ENCODE results near the gene TLCD3B. TPM values are rescaled to one million over a fixed set of nuclear protein-coding genes. Genes with fewer than 3 reads are reported as not detected.

TLCD3B gene
- total and polyA plus RNA-seq, 9 of the 15 experiments (the other 6 are each of a cell fraction or from before 2014, with no cell fraction given): 0.10 to 0.52 (median 0.23) TPM; not detected in 4

GRCh38 chr16:30046178-30046577 lies 15.1 kb upstream of the TLCD3B start:
- intact Hi-C loops (cut with micrococcal nuclease): loop anchor here (5.0 kb wide), 1 partner anchor 46 kb away; the partner anchor contains the start of gene TBX6
- no peak for DNase-seq (ENCODE audit: extremely low read depth in 1 of 4, low spot score in 3 of 4)
- POLR2A ChIA-PET: no interaction called here
- H3K36me3 ChIP-seq (ENCODE audit: control insufficient read depth, insufficient read depth, low read length): no peaks in the 10 kb centered on the region
- no peaks in the 10 kb centered on the region for H3K9me1 ChIP-seq (ENCODE audit: control insufficient read depth, insufficient read depth, low read length)
- H3K79me2 ChIP-seq (ENCODE audit: control insufficient read depth, insufficient read depth, low read length): no peaks in the 10 kb centered on the region
- FAIRE-seq: no peak
- no peak overlapping the region for H3K9ac ChIP-seq (ENCODE audit: insufficient read depth in 1 of 2, low read depth in 2 of 2, low read length in 2 of 2)
- H2AFZ ChIP-seq (ENCODE audit: low read depth, low read length): no peak overlapping the region
- ATAC-seq: peak; percentile 29; the same call in 1 of the 3 replicates
- H3K27ac ChIP-seq (ENCODE audit: extremely low read depth, low read depth, low read length): no peak overlapping the region
- WGBS (ENCODE audit: insufficient coverage, low coverage, missing lambda C conversion rate): 14% methylated on average over 5 of the region's 8 CpGs
- H3K4me3 ChIP-seq: no peak overlapping the region
- CTCF ChIA-PET (ENCODE audit: low intra/inter-chr PET ratio): no interaction called here
- no peaks in the 10 kb centered on the region for H3K9me3 ChIP-seq (replicated peaks; ENCODE audit: control insufficient read depth, insufficient read depth, low read depth, low read length)
- H3K4me1 ChIP-seq (replicated peaks in 1 of 2; ENCODE audit: control insufficient read depth in 2 of 2, insufficient read depth in 2 of 2, low read length in 2 of 2): peaks cover 0 to 5% of the 10 kb centered on the region in 2 experiments; a peak in 3 of 5 replicates
- BruUV-seq (replicated peaks): no TSS peak
- H3K4me2 ChIP-seq (ENCODE audit: insufficient read depth, low read length): no peak overlapping the region
- TF ChIP-seq EGR1 (conservative IDR thresholded peaks at IDR 0.05) (peak; percentile 57; the same call in 1 of the 2 replicates), KDM1A (IDR thresholded peaks at IDR 0.05) (no peak), NR1H2 (CRISPR knock-in tag; IDR thresholded peaks at IDR 0.05) (no peak)
- no peaks in the 10 kb centered on the region; a peak in 1 of 5 replicates for H3K27me3 ChIP-seq (ENCODE audit: control insufficient read depth in 2 of 2, insufficient read depth in 2 of 2, low read length in 2 of 2)
- H4K20me1 ChIP-seq (replicated peaks; ENCODE audit: control insufficient read depth, insufficient read depth, low read length): no peaks in the 10 kb centered on the region
- in situ Hi-C loops (cut with MboI): no loop called here

GRCh38 chr16:30041841-30042240 lies 10.8 kb upstream of the TLCD3B start:
- no TSS peak for BruUV-seq (replicated peaks)
- ChIA-PET CTCF (ENCODE audit: low intra/inter-chr PET ratio) (interaction anchor here (0.6 to 0.7 kb wide), 2 partner anchors 98 to 652 kb away, joined by 3 read pairs; no protein-coding TSS in a partner anchor), POLR2A (interaction anchor here (1.1 kb wide), 1 partner anchor 11 kb away, joined by 3 read pairs; a partner anchor contains a TSS)
- 0% methylated on average over 5 of the region's 5 CpGs for WGBS (ENCODE audit: insufficient coverage, low coverage, missing lambda C conversion rate)
- Histone ChIP-seq H3K9me3 (replicated peaks; ENCODE audit: control insufficient read depth, insufficient read depth, low read depth, low read length) (no peaks in the 10 kb centered on the region), H3K27ac (ENCODE audit: extremely low read depth, low read depth, low read length) (no peak overlapping the region), H3K27me3 (ENCODE audit: control insufficient read depth in 2 of 2, insufficient read depth in 2 of 2, low read length in 2 of 2) (peaks cover 0 to 8% of the 10 kb centered on the region in 2 experiments; a peak in 2 of 5 replicates), H3K4me2 (ENCODE audit: insufficient read depth, low read length) (no peak overlapping the region), H3K4me3 (no peak overlapping the region), H3K4me1 (replicated peaks in 1 of 2; ENCODE audit: control insufficient read depth in 2 of 2, insufficient read depth in 2 of 2, low read length in 2 of 2) (peaks cover 0 to 5% of the 10 kb centered on the region in 2 experiments; a peak in 3 of 5 replicates), H3K9ac (ENCODE audit: insufficient read depth in 1 of 2, low read depth in 2 of 2, low read length in 2 of 2) (no peak overlapping the region), H2AFZ (ENCODE audit: low read depth, low read length) (no peak overlapping the region), H3K79me2 (ENCODE audit: control insufficient read depth, insufficient read depth, low read length) (no peaks in the 10 kb centered on the region), H4K20me1 (replicated peaks; ENCODE audit: control insufficient read depth, insufficient read depth, low read length) (no peaks in the 10 kb centered on the region), H3K9me1 (ENCODE audit: control insufficient read depth, insufficient read depth, low read length) (no peaks in the 10 kb centered on the region), H3K36me3 (ENCODE audit: control insufficient read depth, insufficient read depth, low read length) (no peaks in the 10 kb centered on the region)
- ATAC-seq (no peak), FAIRE-seq (peak; percentile 57), DNase-seq (ENCODE audit: extremely low read depth in 1 of 4, low spot score in 3 of 4) (peak in 1 of 4 experiments; percentile 44)
- intact Hi-C loops (cut with micrococcal nuclease) (no loop called here), in situ Hi-C loops (cut with MboI) (no loop called here)
- TF ChIP-seq ATF2 (CRISPR knock-in tag; IDR thresholded peaks at IDR 0.05) (no peak), DLX4 (CRISPR knock-in tag; IDR thresholded peaks at IDR 0.05) (no peak), HMG20A (CRISPR knock-in tag; conservative IDR thresholded peaks at IDR 0.05) (no peak), ATF7 (IDR thresholded peaks at IDR 0.05) (no peak), NR3C1 (CRISPR knock-in tag; IDR thresholded peaks at IDR 0.05) (no peak)

Data from K562 (cell line).